GM21390 (cell line): ENCODE results near the gene CFAP299.
"Not testable (repeated sequence)": the region's sequence is repeated elsewhere in the genome, so short reads cannot be mapped to it uniquely, and the experiment has no call there.

Experiments
- ATAC-seq: cut with Tn5 transposase; IDR thresholded peaks from one replicate; pipeline ENCODE4 v1.9.1; 2021; ENCODE audit not compliant: unreplicated experiment

Gene CFAP299

GRCh38 chr4:80705311-80705710, 369.8 kb downstream of the CFAP299 start:
- no peak for ATAC-seq

DNA sequence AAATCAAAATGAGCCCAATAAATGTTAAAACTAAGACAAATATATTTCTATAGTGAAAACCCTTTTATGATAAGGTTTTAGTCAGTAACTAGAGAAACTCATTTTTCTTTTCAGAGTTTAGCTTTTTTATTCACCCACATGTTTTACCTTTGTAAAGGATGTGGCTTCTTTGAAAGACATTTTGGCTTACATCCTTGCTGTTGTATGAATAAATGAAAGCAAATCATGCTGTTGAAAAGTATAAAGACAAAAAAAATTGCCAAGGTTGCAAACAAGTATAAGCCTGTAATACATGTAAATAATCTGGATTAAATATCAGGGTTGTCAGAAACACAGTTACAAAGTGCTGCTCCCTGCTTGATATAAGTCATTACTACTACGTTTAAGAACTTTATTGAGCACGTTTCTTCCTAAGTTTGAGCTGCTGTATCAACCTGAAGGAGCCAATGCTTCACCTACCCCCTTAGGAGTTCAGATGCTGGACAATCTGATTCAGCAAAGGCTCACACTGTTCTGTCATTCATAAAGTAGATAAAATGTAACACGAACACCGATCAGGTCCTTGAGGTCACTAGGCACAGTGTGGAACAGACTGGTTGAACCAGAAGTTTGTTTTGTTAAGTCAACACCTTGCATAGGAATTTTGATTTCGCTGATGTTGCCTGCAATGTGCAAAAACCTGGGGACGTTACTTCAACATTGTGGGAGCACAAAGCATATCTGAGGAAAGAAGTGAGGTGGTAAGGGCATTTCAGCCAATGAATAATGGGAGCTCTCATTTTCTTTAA, 373.7 kb downstream of the CFAP299 start:
- ATAC-seq = no peak

DNA sequence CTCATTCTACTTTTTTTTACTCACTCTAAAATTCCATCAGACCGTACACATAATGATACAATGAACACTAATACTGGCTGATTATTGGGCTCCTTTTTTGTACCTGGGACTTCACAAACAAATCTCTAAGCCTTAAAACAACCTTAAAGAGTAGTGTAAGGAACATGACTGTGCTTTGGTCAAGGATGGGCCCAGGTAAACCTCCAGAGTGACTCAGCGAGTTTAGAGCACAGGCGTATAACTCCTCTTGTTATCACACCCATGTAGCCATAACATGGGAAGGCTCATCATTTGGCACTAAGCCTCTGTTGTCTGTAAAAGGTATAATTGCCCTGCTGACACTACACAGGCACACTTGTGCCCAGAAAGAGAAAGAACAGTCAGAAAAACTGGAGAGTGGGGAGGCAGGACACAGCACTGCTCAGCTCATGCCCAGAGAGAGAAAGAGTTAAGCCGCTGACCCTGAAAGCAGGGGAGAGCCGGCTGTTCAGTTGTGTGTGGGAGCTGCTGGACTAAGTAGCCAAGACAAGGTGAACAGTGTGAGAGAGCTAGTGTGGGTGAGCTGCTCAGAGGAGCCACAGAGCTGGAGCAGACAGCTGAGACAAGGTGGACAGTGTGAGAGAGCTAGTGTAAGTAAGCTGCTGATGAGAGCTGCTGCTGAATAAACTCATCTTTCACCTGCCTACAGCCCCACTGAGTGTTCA, 375.4 kb downstream of the CFAP299 start:
- ATAC-seq = no peak

DNA sequence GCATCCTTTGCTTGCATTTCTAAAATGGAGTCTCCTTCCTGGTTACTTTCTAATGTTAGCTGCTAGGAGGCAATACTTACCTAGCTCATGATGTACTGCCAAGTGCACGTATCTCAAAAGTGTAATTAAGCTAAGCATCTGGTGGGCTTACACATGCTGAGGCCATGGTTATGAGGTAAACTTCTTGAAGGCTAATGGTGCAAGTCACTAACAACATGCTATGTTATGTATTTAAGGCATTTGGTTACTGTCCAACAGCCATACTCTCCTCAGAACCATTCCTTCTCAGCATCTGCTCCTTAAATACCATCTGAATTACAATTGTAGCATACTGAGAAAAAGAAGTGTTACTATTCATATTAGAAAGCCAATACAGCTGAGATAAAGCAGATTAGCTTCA, 376.4 kb downstream of the CFAP299 start:
- ATAC-seq = no peak

- ATAC-seq = no peak
These were observed 377.9 kb downstream of the CFAP299 start for GRCh38 chr4:80713409-80713808.

- ATAC-seq = no peak
These were observed 381.7 kb downstream of the CFAP299 start for GRCh38 chr4:80717204-80717603.

DNA sequence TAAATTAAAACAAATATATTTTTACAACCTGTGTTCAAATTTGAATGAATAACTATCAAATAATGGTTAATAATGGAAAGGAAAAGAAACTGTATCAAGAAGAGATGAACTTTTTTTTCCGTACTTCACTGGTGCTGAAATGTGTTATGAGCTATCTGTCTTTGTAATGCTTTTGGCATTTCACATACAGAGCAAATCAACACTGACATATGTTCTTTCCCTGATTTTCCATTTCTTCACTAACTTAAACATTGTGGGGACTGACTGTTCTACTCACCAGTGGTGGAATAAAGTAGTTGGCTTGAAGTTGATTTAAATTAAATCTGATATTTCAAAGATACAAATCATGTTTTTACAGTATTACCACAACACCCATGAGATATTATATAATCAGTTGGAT, 390.9 kb downstream of the CFAP299 start:
- ATAC-seq = no peak

- no peak for ATAC-seq
These were observed 394.6 kb downstream of the CFAP299 start for GRCh38 chr4:80730158-80730557.

GRCh38 chr4:80731436-80731835, 395.9 kb downstream of the CFAP299 start:
- ATAC-seq = no peak

DNA sequence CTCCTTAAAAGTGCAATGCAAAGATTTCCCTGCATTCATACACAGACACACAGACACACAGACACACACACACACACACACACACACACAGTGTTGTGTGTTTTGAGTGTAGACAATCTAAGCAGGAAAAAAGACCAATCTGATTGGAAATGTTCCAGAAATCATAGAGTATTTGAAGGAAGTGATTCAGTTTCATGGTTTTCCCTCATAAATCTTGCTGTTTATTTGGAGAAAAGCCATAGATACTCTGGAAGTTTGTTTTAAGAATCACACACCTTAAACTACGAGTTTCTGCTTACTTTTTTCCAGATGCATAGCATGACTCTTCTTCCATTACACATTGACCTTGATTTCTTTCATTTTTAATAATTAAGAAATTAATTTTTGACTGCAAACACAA, 396.5 kb downstream of the CFAP299 start:
- no peak for ATAC-seq

GRCh38 chr4:80740375-80740774, 404.8 kb downstream of the CFAP299 start:
- no peak for ATAC-seq

DNA sequence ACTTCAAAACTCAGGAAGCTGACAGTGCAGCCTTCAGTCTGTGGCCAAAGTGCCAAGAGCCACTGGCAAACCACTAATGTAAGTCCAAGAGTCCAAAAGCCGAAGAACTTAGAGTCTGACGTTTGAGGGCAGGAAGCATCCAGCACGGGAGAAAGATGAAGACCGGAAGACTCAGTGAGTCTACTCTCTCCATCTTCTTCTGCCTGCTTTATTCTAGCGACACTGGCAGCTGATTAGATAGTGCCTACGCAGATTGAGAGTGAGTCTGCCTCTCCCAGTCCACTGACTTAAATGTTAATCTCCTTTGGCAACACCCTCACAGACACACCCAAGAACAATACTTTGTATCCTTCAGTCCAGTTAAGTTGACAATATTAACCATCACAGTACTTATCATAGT, 414.0 kb downstream of the CFAP299 start:
- ATAC-seq = not testable (repeated sequence)

GRCh38 chr4:80751200-80751599, 415.7 kb downstream of the CFAP299 start:
- no peak for ATAC-seq

GRCh38 chr4:80767944-80768343, 432.4 kb downstream of the CFAP299 start:
- no peak for ATAC-seq

GRCh38 chr4:80776168-80776567, 440.6 kb downstream of the CFAP299 start:
- ATAC-seq = no peak

DNA sequence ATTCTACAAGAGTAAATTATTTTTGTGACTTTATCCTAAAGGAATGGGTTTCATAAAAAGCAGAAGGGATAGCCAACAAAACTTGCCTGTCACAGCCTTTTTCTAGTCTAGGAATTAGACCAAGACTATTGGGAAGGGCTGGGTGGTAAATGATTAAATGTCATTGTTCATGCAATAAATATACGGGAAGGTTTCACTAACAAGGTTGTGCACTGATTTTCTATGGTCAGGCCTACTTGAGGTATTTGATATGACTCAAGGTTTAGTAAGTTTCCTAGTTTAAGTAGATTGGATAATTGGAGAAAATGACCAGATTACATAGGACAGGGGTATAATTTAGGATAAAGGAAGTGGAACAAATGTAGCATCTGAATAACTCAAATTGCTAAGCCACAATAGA, 445.9 kb downstream of the CFAP299 start:
- no peak for ATAC-seq

DNA sequence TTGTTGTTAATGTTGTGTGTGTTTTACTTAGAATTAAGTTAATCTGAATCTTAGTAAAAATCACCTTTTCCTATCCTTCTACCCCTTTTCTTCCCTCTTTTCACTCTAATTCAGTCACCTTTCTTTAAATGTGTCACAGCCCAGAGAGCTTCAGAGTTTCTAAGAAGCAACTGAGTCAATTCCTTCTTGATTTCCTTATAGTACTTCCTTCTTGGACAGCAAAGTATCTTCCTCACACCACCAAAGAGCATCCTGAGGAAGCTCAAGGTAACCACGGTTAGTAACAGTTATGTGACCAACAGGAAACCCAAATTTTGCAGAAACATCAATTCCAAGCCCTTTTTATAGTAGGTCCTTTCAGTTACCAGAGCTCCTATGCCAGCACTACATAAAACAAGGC, 451.8 kb downstream of the CFAP299 start:
- no peak for ATAC-seq

DNA sequence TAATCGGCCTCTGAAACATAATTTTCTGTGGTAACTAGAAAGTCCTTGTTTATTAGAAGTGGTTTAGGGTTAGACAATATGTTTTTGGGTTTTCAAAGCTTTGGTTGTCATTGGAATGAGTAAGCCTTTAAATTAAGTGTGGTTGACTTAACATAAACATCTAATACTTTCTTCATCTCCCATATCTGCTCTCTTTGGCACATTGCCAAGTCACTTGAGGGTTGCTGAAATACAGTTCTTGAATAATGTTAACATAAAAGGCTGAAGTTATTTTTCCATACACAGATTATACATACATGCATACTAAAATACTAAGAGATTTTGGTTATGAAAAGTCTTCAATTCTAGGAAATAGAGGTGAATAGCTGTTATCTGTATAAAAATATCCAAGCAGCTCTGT, 453.3 kb downstream of the CFAP299 start:
- ATAC-seq = no peak

GRCh38 chr4:80790152-80790551, 454.6 kb downstream of the CFAP299 start:
- no peak for ATAC-seq

GRCh38 chr4:80793660-80794059, 458.1 kb downstream of the CFAP299 start:
- ATAC-seq = not testable (repeated sequence)

DNA sequence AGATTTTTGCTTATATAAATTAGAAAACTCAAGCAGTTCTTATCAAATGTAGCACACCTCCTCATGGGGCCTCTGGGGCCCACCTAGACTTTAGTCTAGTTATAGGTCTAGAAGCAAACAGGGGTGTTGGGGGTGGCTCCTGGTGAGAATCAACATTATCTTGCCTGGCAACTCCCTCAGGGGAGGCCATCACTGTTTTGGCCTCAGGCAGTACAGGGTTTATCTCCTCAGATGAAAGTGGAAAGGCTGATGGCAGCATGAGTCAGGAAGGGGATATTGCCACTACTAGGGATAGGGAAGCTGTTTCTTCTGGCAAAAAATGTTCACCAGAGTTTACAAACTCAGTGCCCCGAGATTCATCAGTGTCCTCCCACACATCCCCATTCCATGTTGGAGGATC, 462.6 kb downstream of the CFAP299 start:
- ATAC-seq = no peak

- ATAC-seq = not testable (repeated sequence)
These were observed 465.2 kb downstream of the CFAP299 start for GRCh38 chr4:80800719-80801118.

GRCh38 chr4:80803337-80803736, 467.8 kb downstream of the CFAP299 start:
- ATAC-seq = no peak
